ENCODE measurements around the gene NPY. TPM values are rescaled to one million over a fixed set of nuclear protein-coding genes. Genes with fewer than 3 reads are reported as not detected.
A peak's percentile ranks its signal among the peaks of the same experiment; 100 is the strongest.

The NPY gene
- total and polyA plus RNA-seq, 9 of the 15 experiments (the other 6 are each of a cell fraction or from before 2014, with no cell fraction given): not detected

GRCh38 chr7:24318326-24318725 is 34.3 kb downstream of the NPY start (continued):
- peak; percentile 45; the same call in 1 of the 2 replicates for TF ChIP-seq REST (IDR thresholded peaks at IDR 0.05; ENCODE audit: borderline replicate concordance)
- no peak for TF ChIP-seq REST (CRISPR knock-in tag; IDR thresholded peaks at IDR 0.05; ENCODE audit: low read depth)
- TF ChIP-seq ZNF436 (CRISPR knock-in tag; IDR thresholded peaks at IDR 0.05): no peak
- TF ChIP-seq RAD21 (CRISPR knock-in tag; conservative IDR thresholded peaks at IDR 0.05 in 1 of 2, IDR thresholded peaks at IDR 0.05 in 1 of 2): peak; percentile 28 to 69; a peak in 3 of 4 replicates

Data from K562 (cell line).